ENCODE measurements around the gene AP3B1. TPM values are rescaled to one million over a fixed set of nuclear protein-coding genes. Genes with fewer than 3 reads are reported as not detected.

Gene AP3B1
- polyA plus RNA-seq, 3 donors = 20.3 to 39.8 (median 24.9) TPM

GRCh38 chr5:77981820-77982219 lies 312.7 kb downstream of the AP3B1 start:
- Histone ChIP-seq H3K4me1 (ENCODE audit: control insufficient read depth in 1 of 2, insufficient read depth in 2 of 2, low read length in 2 of 2) (no peaks in the 10 kb centered on the region), H3K27ac (ENCODE audit: low read depth in 1 of 2, low read length in 2 of 2) (no peak overlapping the region), H3K36me3 (replicated peaks in 1 of 2; ENCODE audit: control insufficient read depth in 1 of 2, insufficient read depth in 2 of 2, low read length in 2 of 2) (no peaks in the 10 kb centered on the region), H3K9ac (ENCODE audit: insufficient read depth, low read length, poor library complexity, severe bottlenecking) (no peak overlapping the region), H3K4me3 (replicated peaks in 1 of 3; ENCODE audit: low read depth in 2 of 3, low read length in 3 of 3) (no peak overlapping the region), H3K79me2 (ENCODE audit: insufficient read depth, low read length) (no peaks in the 10 kb centered on the region), H2AFZ (ENCODE audit: insufficient read depth, low read depth, low read length, poor library complexity, severe bottlenecking) (no peak overlapping the region), H4K20me1 (ENCODE audit: insufficient read depth, low read length) (no peaks in the 10 kb centered on the region), H3K27me3 (ENCODE audit: control insufficient read depth in 2 of 2, insufficient read depth in 2 of 2, low read length in 2 of 2) (peaks cover 22 to 54% of the 10 kb centered on the region in 2 donors), H3K9me3 (replicated peaks in 1 of 2; ENCODE audit: control insufficient read depth in 1 of 2, insufficient read depth in 1 of 2, low read length in 2 of 2) (no peaks in the 10 kb centered on the region), H3K4me2 (replicated peaks; ENCODE audit: extremely low read depth, low read length, poor library complexity, severe bottlenecking) (no peak overlapping the region)
- WGBS (ENCODE audit: insufficient coverage) = 76% methylated on average over 3 of the region's 3 CpGs
- Mint-ChIP-seq H3K36me3 (peaks cover 0 to 3% of the 10 kb centered on the region in 2 donors), H3K27me3 (ENCODE audit: low read depth in 3 of 3) (peaks cover 30 to 62% (median 42%) of the 10 kb centered on the region in 3 donors), H3K27ac (no peak overlapping the region), H3K4me3 (no peak overlapping the region), H3K9me3 (peaks cover 0 to 2% (median 0%) of the 10 kb centered on the region in 7 donors), H3K4me1 (no peaks in the 10 kb centered on the region)
- intact Hi-C loops (cut with micrococcal nuclease) = no loop called here
- DNase-seq = no peak
- TF ChIP-seq, protein P1, sequence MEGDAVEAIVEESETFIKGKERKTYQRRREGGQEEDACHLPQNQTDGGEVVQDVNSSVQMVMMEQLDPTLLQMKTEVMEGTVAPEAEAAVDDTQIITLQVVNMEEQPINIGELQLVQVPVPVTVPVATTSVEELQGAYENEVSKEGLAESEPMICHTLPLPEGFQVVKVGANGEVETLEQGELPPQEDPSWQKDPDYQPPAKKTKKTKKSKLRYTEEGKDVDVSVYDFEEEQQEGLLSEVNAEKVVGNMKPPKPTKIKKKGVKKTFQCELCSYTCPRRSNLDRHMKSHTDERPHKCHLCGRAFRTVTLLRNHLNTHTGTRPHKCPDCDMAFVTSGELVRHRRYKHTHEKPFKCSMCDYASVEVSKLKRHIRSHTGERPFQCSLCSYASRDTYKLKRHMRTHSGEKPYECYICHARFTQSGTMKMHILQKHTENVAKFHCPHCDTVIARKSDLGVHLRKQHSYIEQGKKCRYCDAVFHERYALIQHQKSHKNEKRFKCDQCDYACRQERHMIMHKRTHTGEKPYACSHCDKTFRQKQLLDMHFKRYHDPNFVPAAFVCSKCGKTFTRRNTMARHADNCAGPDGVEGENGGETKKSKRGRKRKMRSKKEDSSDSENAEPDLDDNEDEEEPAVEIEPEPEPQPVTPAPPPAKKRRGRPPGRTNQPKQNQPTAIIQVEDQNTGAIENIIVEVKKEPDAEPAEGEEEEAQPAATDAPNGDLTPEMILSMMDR (IDR thresholded peaks at IDR 0.05) = no peak

DNA sequence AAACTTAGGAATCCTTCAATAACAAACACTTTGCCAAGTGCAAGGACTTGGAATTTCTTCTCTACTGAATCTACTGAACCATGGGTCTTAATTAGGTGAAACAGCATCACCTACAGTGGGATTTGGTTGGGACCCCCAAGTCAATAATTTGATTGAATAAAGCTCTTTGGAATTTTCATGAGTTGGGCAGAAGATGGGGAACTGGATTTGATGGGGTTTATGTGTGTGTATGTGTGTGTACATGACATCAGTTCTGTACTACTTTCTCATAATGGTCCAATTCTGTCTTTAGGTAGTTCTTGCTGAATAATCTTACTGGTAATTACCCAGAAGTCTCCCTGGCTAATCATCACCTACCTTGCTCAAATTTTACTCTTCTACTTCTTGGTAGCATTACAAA lies 319.9 kb downstream of the AP3B1 start:
- Histone ChIP-seq H3K79me2 (ENCODE audit: insufficient read depth, low read length) (no peaks in the 10 kb centered on the region), H3K4me3 (replicated peaks in 1 of 3; ENCODE audit: low read depth in 2 of 3, low read length in 3 of 3) (no peak overlapping the region), H3K9ac (ENCODE audit: insufficient read depth, low read length, poor library complexity, severe bottlenecking) (no peak overlapping the region), H3K9me3 (replicated peaks in 1 of 2; ENCODE audit: control insufficient read depth in 1 of 2, insufficient read depth in 1 of 2, low read length in 2 of 2) (no peaks in the 10 kb centered on the region), H2AFZ (ENCODE audit: insufficient read depth, low read depth, low read length, poor library complexity, severe bottlenecking) (no peak overlapping the region), H4K20me1 (ENCODE audit: insufficient read depth, low read length) (no peaks in the 10 kb centered on the region), H3K27ac (ENCODE audit: low read depth in 1 of 2, low read length in 2 of 2) (no peak overlapping the region), H3K27me3 (ENCODE audit: control insufficient read depth in 2 of 2, insufficient read depth in 2 of 2, low read length in 2 of 2) (peaks cover 83 to 89% of the 10 kb centered on the region in 2 donors), H3K4me2 (replicated peaks; ENCODE audit: extremely low read depth, low read length, poor library complexity, severe bottlenecking) (no peak overlapping the region), H3K4me1 (ENCODE audit: control insufficient read depth in 1 of 2, insufficient read depth in 2 of 2, low read length in 2 of 2) (peaks cover 14 to 18% of the 10 kb centered on the region in 2 donors), H3K36me3 (replicated peaks in 1 of 2; ENCODE audit: control insufficient read depth in 1 of 2, insufficient read depth in 2 of 2, low read length in 2 of 2) (no peaks in the 10 kb centered on the region)
- intact Hi-C loops (cut with micrococcal nuclease) = no loop called here
- H3K27ac Mint-ChIP-seq = no peak overlapping the region
- peaks cover 19% of the 10 kb centered on the region for H3K4me1 Mint-ChIP-seq
- TF ChIP-seq, protein P1 (IDR thresholded peaks at IDR 0.05) = no peak
- peak overlapping the region in 1 of 2 donors; percentile 46 for H3K4me3 Mint-ChIP-seq
- peaks cover 0 to 16% (median 3%) of the 10 kb centered on the region in 7 donors for H3K9me3 Mint-ChIP-seq
- DNase-seq = no peak
- H3K27me3 Mint-ChIP-seq (ENCODE audit: low read depth in 3 of 3) = peaks cover 65 to 86% (median 65%) of the 10 kb centered on the region in 3 donors
- H3K36me3 Mint-ChIP-seq = peaks cover 0 to 12% of the 10 kb centered on the region in 2 donors
